Measurements from ENCODE around the gene DOCK4. TPM values are rescaled to one million over a fixed set of nuclear protein-coding genes. Genes with fewer than 3 reads are reported as not detected.
A peak's percentile ranks its signal among the peaks of the same experiment; 100 is the strongest.

Gene DOCK4
- total and polyA plus RNA-seq, 4 donors: 7.2 to 48.9 (median 12.8) TPM

DNA sequence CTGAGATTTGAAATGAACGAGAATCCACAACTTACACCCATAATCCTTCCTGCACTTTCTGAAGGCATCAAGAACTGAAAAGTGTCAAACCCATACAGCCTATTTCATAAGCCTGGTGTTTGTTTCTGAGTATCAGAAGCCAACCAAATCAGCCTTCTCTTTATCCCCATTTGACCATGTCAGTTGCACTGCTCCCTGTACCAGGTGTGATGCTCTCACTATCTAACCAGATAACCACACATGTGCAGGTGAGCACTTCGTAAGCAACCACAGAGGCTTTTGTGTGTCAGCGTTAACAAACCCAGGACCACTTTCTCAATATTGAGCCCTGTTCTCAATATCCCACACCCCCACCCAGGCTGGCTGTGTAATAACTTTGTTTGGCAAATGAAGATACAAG, 114.4 kb downstream of the DOCK4 start:
- Histone ChIP-seq H3K4me3 (ENCODE audit: low read depth in 1 of 3, low read length in 3 of 3) (no peak overlapping the region), H3K9ac (ENCODE audit: low read depth in 1 of 2, low read length in 2 of 2) (no peak overlapping the region), H3K36me3 (ENCODE audit: control insufficient read depth in 4 of 4, insufficient read depth in 3 of 4, low read depth in 1 of 4, low read length in 3 of 4) (no peaks in the 10 kb centered on the region), H3K27ac (ENCODE audit: low read depth in 1 of 2, low read length in 2 of 2) (no peak overlapping the region), H3K27me3 (ENCODE audit: control insufficient read depth in 4 of 4, insufficient read depth in 4 of 4, low read length in 3 of 4) (no peaks in the 10 kb centered on the region), H3K9me3 (ENCODE audit: control insufficient read depth in 4 of 4, low read length in 3 of 4) (no peaks in the 10 kb centered on the region), H3K4me1 (ENCODE audit: control insufficient read depth in 4 of 4, insufficient read depth in 4 of 4, low read length in 3 of 4) (peaks cover 10 to 16% (median 12%) of the 10 kb centered on the region in 4 donors)
- TF ChIP-seq EGR1 (IDR thresholded peaks at IDR 0.05; ENCODE audit: low read depth in 2 of 2) (no peak), NR2F2 (IDR thresholded peaks at IDR 0.05) (no peak)
- DNase-seq (ENCODE audit: low spot score): no peak
- WGBS: 92% methylated on average over 3 of the region's 3 CpGs

DNA sequence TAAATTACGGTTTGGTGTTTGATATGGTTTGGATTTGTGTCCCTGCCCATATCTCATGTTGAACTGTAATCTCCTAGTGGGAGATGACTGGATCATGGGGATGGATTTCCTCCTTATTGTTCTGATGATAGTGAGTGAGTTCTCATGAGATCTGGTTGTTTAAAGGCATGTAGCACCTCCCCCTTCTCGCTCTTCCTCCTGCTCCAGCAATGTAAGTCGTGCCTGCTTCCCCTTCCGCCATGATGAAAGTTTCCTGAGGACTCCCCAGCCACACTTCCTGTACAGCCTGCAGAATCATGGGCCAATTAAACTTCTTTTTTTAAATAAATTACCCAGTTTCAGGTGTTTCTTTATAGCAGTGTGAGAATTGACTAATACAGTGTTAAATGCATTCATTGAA, 116.6 kb downstream of the DOCK4 start:
- no peak overlapping the region for H3K4me3 ChIP-seq (ENCODE audit: low read depth in 1 of 3, low read length in 3 of 3)
- H3K9me3 ChIP-seq (ENCODE audit: control insufficient read depth in 4 of 4, low read length in 3 of 4): no peaks in the 10 kb centered on the region
- H3K36me3 ChIP-seq (ENCODE audit: control insufficient read depth in 4 of 4, insufficient read depth in 3 of 4, low read depth in 1 of 4, low read length in 3 of 4): no peaks in the 10 kb centered on the region
- no peaks in the 10 kb centered on the region for H3K27me3 ChIP-seq (ENCODE audit: control insufficient read depth in 4 of 4, insufficient read depth in 4 of 4, low read length in 3 of 4)
- 85% methylated on average over 4 of the region's 4 CpGs for WGBS
- no peak overlapping the region for H3K27ac ChIP-seq (ENCODE audit: low read depth in 1 of 2, low read length in 2 of 2)
- no peak for DNase-seq (ENCODE audit: low spot score)
- H3K4me1 ChIP-seq (ENCODE audit: control insufficient read depth in 4 of 4, insufficient read depth in 4 of 4, low read length in 3 of 4): peaks cover 13 to 27% (median 24%) of the 10 kb centered on the region in 4 donors
- H3K9ac ChIP-seq (ENCODE audit: low read depth in 1 of 2, low read length in 2 of 2): no peak overlapping the region
- TF ChIP-seq HNF4G (IDR thresholded peaks at IDR 0.05) (no peak), YY1 (IDR thresholded peaks at IDR 0.05) (peak; percentile 19)

DNA sequence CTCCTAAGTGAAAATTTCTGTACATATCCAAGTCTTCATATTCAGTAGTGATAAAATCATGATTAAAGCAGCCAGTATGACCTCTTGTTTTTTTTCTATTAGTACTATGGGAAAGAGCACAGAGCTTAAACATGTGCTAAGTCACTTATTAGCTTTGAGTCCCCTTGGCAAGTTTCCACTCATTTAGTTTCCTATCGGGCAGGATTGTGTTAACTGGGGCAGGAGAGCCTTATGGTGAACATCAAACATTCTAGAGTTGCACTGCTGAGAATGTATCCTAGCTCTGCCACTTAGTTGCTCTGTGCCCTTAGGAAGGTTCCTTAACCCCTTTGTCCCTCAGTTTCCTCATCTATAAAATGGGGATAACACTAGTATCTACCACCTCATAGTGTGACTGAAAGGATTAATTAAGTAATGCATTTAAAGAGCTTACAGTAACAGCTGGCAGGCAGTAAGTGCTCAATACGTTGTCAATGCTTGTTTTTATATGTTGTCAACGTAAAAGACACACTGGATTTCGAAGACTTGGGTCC, 117.6 kb downstream of the DOCK4 start:
- H3K4me1 ChIP-seq (ENCODE audit: control insufficient read depth in 4 of 4, insufficient read depth in 4 of 4, low read length in 3 of 4): peaks cover 12 to 37% (median 30%) of the 10 kb centered on the region in 4 donors

DNA sequence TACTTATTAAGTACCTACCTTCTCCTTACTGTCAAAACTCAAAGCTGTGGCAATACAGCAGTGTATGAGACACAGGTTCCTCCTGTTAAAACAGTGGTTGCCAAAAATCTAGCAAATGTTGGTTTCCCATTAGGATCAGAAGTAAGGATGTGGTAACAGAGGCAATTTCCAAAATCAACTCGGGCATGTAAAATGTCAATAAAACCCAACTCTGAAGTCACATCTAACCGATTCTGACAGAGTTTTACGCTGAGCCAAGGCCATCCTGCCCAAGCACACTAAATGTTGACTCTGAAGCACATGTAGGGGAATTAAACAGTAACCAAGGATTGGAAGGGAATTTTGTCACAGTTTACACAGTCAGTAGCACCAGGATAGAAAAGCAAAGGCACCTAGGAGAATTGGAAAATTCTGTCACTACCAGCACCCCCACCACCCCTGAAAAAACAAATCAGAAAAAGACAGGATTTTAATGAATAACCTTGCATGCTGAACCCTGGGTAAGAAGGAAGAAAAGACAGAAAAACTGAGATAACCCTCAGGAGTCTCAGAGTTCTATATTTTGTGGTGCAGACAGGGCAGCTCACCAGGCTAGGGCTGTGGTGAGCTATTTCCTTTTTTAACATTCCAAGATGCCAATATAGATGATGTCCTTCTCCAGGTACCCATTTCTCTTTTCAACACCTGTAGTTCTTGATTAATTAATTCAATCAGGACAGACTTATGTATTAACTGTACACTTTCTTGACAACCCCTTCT, 119.5 kb downstream of the DOCK4 start:
- Histone ChIP-seq H3K36me3 (ENCODE audit: control insufficient read depth in 4 of 4, insufficient read depth in 3 of 4, low read depth in 1 of 4, low read length in 3 of 4) (no peaks in the 10 kb centered on the region), H3K9ac (ENCODE audit: low read depth in 1 of 2, low read length in 2 of 2) (peak overlapping the region in 1 of 2 donors; percentile 3), H3K4me1 (ENCODE audit: control insufficient read depth in 4 of 4, insufficient read depth in 4 of 4, low read length in 3 of 4) (peaks cover 12 to 37% (median 32%) of the 10 kb centered on the region in 4 donors), H3K27me3 (ENCODE audit: control insufficient read depth in 4 of 4, insufficient read depth in 4 of 4, low read length in 3 of 4) (no peaks in the 10 kb centered on the region), H3K4me3 (ENCODE audit: low read depth in 1 of 3, low read length in 3 of 3) (no peak overlapping the region), H3K27ac (ENCODE audit: low read depth in 1 of 2, low read length in 2 of 2) (peak overlapping the region; percentile 52 to 65), H3K9me3 (ENCODE audit: control insufficient read depth in 4 of 4, low read length in 3 of 4) (no peaks in the 10 kb centered on the region)
- DNase-seq (ENCODE audit: low spot score): no peak
- WGBS: 29% methylated on average over 3 of the region's 3 CpGs
- TF ChIP-seq NR2F2 (IDR thresholded peaks at IDR 0.05) (no peak), SP1 (IDR thresholded peaks at IDR 0.05) (peak; percentile 86), GABPA (IDR thresholded peaks at IDR 0.05 in 1 of 2, conservative IDR thresholded peaks at IDR 0.05 in 1 of 2) (peak in 1 of 2 donors; percentile 33), RAD21 (IDR thresholded peaks at IDR 0.05) (peak; percentile 68 to 71), RXRA (IDR thresholded peaks at IDR 0.05) (peak; percentile 83 to 93), HNF4G (IDR thresholded peaks at IDR 0.05) (peak; percentile 65), TAF1 (conservative IDR thresholded peaks at IDR 0.05) (no peak), YY1 (IDR thresholded peaks at IDR 0.05) (peak; percentile 76), FOXA1 (IDR thresholded peaks at IDR 0.05) (peak; percentile 95)
- TF ChIP-seq, protein P1, sequence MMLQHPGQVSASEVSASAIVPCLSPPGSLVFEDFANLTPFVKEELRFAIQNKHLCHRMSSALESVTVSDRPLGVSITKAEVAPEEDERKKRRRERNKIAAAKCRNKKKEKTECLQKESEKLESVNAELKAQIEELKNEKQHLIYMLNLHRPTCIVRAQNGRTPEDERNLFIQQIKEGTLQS (IDR thresholded peaks at IDR 0.05): peak; percentile 80
- TF ChIP-seq, protein P2, sequence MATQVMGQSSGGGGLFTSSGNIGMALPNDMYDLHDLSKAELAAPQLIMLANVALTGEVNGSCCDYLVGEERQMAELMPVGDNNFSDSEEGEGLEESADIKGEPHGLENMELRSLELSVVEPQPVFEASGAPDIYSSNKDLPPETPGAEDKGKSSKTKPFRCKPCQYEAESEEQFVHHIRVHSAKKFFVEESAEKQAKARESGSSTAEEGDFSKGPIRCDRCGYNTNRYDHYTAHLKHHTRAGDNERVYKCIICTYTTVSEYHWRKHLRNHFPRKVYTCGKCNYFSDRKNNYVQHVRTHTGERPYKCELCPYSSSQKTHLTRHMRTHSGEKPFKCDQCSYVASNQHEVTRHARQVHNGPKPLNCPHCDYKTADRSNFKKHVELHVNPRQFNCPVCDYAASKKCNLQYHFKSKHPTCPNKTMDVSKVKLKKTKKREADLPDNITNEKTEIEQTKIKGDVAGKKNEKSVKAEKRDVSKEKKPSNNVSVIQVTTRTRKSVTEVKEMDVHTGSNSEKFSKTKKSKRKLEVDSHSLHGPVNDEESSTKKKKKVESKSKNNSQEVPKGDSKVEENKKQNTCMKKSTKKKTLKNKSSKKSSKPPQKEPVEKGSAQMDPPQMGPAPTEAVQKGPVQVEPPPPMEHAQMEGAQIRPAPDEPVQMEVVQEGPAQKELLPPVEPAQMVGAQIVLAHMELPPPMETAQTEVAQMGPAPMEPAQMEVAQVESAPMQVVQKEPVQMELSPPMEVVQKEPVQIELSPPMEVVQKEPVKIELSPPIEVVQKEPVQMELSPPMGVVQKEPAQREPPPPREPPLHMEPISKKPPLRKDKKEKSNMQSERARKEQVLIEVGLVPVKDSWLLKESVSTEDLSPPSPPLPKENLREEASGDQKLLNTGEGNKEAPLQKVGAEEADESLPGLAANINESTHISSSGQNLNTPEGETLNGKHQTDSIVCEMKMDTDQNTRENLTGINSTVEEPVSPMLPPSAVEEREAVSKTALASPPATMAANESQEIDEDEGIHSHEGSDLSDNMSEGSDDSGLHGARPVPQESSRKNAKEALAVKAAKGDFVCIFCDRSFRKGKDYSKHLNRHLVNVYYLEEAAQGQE (IDR thresholded peaks at IDR 0.05): peak; percentile 68

More for the DNA sequence above, 117.6 kb downstream of the DOCK4 start:
- no peaks in the 10 kb centered on the region for H3K9me3 ChIP-seq (ENCODE audit: control insufficient read depth in 4 of 4, low read length in 3 of 4)
- H3K27me3 ChIP-seq (ENCODE audit: control insufficient read depth in 4 of 4, insufficient read depth in 4 of 4, low read length in 3 of 4): no peaks in the 10 kb centered on the region
- H3K4me3 ChIP-seq (ENCODE audit: low read depth in 1 of 3, low read length in 3 of 3): no peak overlapping the region
- H3K9ac ChIP-seq (ENCODE audit: low read depth in 1 of 2, low read length in 2 of 2): no peak overlapping the region
- 70% methylated on average over 4 of the region's 4 CpGs for WGBS
- H3K36me3 ChIP-seq (ENCODE audit: control insufficient read depth in 4 of 4, insufficient read depth in 3 of 4, low read depth in 1 of 4, low read length in 3 of 4): no peaks in the 10 kb centered on the region
- TF ChIP-seq, protein P3, sequence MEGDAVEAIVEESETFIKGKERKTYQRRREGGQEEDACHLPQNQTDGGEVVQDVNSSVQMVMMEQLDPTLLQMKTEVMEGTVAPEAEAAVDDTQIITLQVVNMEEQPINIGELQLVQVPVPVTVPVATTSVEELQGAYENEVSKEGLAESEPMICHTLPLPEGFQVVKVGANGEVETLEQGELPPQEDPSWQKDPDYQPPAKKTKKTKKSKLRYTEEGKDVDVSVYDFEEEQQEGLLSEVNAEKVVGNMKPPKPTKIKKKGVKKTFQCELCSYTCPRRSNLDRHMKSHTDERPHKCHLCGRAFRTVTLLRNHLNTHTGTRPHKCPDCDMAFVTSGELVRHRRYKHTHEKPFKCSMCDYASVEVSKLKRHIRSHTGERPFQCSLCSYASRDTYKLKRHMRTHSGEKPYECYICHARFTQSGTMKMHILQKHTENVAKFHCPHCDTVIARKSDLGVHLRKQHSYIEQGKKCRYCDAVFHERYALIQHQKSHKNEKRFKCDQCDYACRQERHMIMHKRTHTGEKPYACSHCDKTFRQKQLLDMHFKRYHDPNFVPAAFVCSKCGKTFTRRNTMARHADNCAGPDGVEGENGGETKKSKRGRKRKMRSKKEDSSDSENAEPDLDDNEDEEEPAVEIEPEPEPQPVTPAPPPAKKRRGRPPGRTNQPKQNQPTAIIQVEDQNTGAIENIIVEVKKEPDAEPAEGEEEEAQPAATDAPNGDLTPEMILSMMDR (IDR thresholded peaks at IDR 0.05; ENCODE audit: low read depth, low read length, missing input control): no peak
- TF ChIP-seq SP1 (IDR thresholded peaks at IDR 0.05) (no peak), YY1 (IDR thresholded peaks at IDR 0.05) (no peak), HNF4A (conservative IDR thresholded peaks at IDR 0.05) (no peak), GABPA (IDR thresholded peaks at IDR 0.05 in 1 of 2, conservative IDR thresholded peaks at IDR 0.05 in 1 of 2) (no peak), RXRA (IDR thresholded peaks at IDR 0.05) (no peak), FOXA2 (IDR thresholded peaks at IDR 0.05) (no peak)
- no peak for DNase-seq (ENCODE audit: low spot score)
- no peak overlapping the region for H3K27ac ChIP-seq (ENCODE audit: low read depth in 1 of 2, low read length in 2 of 2)

Data from liver (tissue), 9 donors.